ENCODE data around the gene PACSIN2.

- TF ChIP-seq CTCF (IDR thresholded peaks at IDR 0.05) (no peak), REST (IDR thresholded peaks at IDR 0.05; ENCODE audit: insufficient read depth in 1 of 2, low read depth in 2 of 2, low read length in 1 of 2) (no peak), TCF7L2 (IDR thresholded peaks at IDR 0.05; ENCODE audit: low read depth, low read length) (no peak)
These were observed 109.7 kb downstream of the PACSIN2 start for GRCh38 chr22:42905217-42905616.
